OCI-LY7 (cell line): ENCODE data around the gene LSM5. TPM values are rescaled to one million over a fixed set of nuclear protein-coding genes. Genes with fewer than 3 reads are reported as not detected.

Experiments used
- BruUV-seq: library from RNA; stranded (reverse); fragments of 400-500 nt; replicated peaks from 2 replicates; lab custom pipeline; 2021; lab: Mats Ljungman, UMichigan
- CTCF ChIA-PET: fragments of 300-600 bp; sonication (Branson Sonifier 250); formaldehyde crosslinking; loops from one replicate; lab custom pipeline; 2022; ENCODE audit warnings: antibody characterized with exemption; ENCODE audit not compliant: unreplicated experiment; lab: Charles Lee
- POLR2A ChIA-PET: fragments of 300-600 bp; sonication (Branson Sonifier 250); formaldehyde crosslinking; loops from one replicate; lab custom pipeline; 2022; ENCODE audit warnings: antibody characterized with exemption; lab: Charles Lee
- DNase-seq: peaks from one replicate; pipeline ENCODE4 v3.0.0-alpha.2; 2015; ENCODE audit warnings: low spot score
- H2AFZ ChIP-seq: fragments of 200-600 bp; sonication (generic), shearing (Covaris generic); 2 replicates; pipeline ENCODE4 v1.6.1; 2014; ENCODE audit warnings: mild to moderate bottlenecking, antibody characterized with exemption, low read length, moderate library complexity
- H3K27ac ChIP-seq: fragments of 200-600 bp; sonication (generic); 2 replicates; pipeline ENCODE4 v1.5.1; 2014; ENCODE audit warnings: mixed run types, low read depth, mild to moderate bottlenecking, moderate library complexity, low read length, inconsistent platforms; ENCODE audit not compliant: poor library complexity, severe bottlenecking
- H3K36me3 ChIP-seq: fragments of 200-600 bp; sonication (generic); 2 replicates; pipeline ENCODE4 v1.6.1; 2014; ENCODE audit warnings: mild to moderate bottlenecking, antibody characterized with exemption, low read length, moderate library complexity, mixed read lengths; ENCODE audit not compliant: insufficient read depth
- H3K4me1 ChIP-seq: fragments of 200-600 bp; sonication (generic); 2 replicates; pipeline ENCODE4 v1.5.1; 2014; ENCODE audit warnings: mild to moderate bottlenecking, low read length; ENCODE audit not compliant: insufficient read depth, poor library complexity, severe bottlenecking
- H3K4me2 ChIP-seq: fragments of 200-600 bp; sonication (generic); 2 replicates; pipeline ENCODE4 v1.6.1; 2014; ENCODE audit warnings: mild to moderate bottlenecking, low read length
- H3K4me3 ChIP-seq: fragments of 200-600 bp; sonication (generic); 2 replicates; pipeline ENCODE4 v1.5.1; 2014; ENCODE audit warnings: mild to moderate bottlenecking, low read depth, low read length; ENCODE audit not compliant: poor library complexity, severe bottlenecking
- H3K79me2 ChIP-seq: fragments of 200-600 bp; sonication (generic); 2 replicates; pipeline ENCODE4 v1.6.1; 2016; ENCODE audit warnings: low read depth, mild to moderate bottlenecking, low read length, moderate library complexity, mixed read lengths; ENCODE audit not compliant: insufficient read depth
- H3K9me2 ChIP-seq: fragments of 200-600 bp; sonication (generic); 2 replicates; pipeline ENCODE4 v1.6.1; 2016; ENCODE audit warnings: mild to moderate bottlenecking, low read length, mixed read lengths; ENCODE audit not compliant: insufficient read depth
- H3K9me3 ChIP-seq: fragments of 200-600 bp; sonication (generic); 2 replicates; pipeline ENCODE4 v1.6.1; 2014; ENCODE audit warnings: mild to moderate bottlenecking, mixed run types, low read length, mixed read lengths
- H4K20me1 ChIP-seq: fragments of 200-600 bp; sonication (generic); 2 replicates; pipeline ENCODE4 v1.6.1; 2014; ENCODE audit warnings: mild to moderate bottlenecking, antibody characterized with exemption, low read length, moderate library complexity, mixed read lengths; ENCODE audit not compliant: insufficient read depth
- EZH2phosphoT487 ChIP-seq: fragments of 200-600 bp; sonication (generic); IDR thresholded peaks from 2 replicates; pipeline ENCODE4 v1.6.1; 2018; ENCODE audit warnings: low read depth, borderline replicate concordance, mild to moderate bottlenecking, mixed run types, antibody characterized with exemption, low read length, moderate library complexity, mixed read lengths
- intact Hi-C: fragments of 100-400 bp; cut with micrococcal nuclease; formaldehyde crosslinking; loops from one replicate; pipeline ENCODE4 v1.10.0; 2022; ENCODE audit not compliant: unreplicated experiment
- total RNA-seq, 2 experiments: library from RNA; depleted of rRNA in 1 of 2; stranded (reverse); fragments of >200 nt in 1 of 2; shearing (Covaris generic) in 1 of 2; gene quantifications; 2 replicates each; pipeline ENCODE4 v1.2.3, GENCODE V29; 2014 to 2022
- TF ChIP-seq, protein P1 (sequence below): fragments of 200-600 bp; sonication (generic); conservative IDR thresholded peaks from 2 replicates; pipeline ENCODE4 v1.5.1; 2014; ENCODE audit warnings: mild to moderate bottlenecking, antibody characterized with exemption, low read length, moderate library complexity, mixed read lengths

Gene LSM5
- total RNA-seq, 2 experiments from 2014 or later = 38.9 to 108 TPM

GRCh38 chr7:32459788-32460187 is 30.4 kb downstream of the LSM5 start:
- Histone ChIP-seq H2AFZ (no peak overlapping the region), H3K79me2 (no peaks in the 10 kb centered on the region), H3K9me3 (no peaks in the 10 kb centered on the region), H3K9me2 (no peaks in the 10 kb centered on the region), H4K20me1 (no peaks in the 10 kb centered on the region), H3K4me2 (no peak overlapping the region), H3K27ac (no peak overlapping the region), H3K36me3 (no peaks in the 10 kb centered on the region), H3K4me3 (no peak overlapping the region), H3K4me1 (no peaks in the 10 kb centered on the region)
- no peak for TF ChIP-seq EZH2phosphoT487
- TF ChIP-seq, protein P1, sequence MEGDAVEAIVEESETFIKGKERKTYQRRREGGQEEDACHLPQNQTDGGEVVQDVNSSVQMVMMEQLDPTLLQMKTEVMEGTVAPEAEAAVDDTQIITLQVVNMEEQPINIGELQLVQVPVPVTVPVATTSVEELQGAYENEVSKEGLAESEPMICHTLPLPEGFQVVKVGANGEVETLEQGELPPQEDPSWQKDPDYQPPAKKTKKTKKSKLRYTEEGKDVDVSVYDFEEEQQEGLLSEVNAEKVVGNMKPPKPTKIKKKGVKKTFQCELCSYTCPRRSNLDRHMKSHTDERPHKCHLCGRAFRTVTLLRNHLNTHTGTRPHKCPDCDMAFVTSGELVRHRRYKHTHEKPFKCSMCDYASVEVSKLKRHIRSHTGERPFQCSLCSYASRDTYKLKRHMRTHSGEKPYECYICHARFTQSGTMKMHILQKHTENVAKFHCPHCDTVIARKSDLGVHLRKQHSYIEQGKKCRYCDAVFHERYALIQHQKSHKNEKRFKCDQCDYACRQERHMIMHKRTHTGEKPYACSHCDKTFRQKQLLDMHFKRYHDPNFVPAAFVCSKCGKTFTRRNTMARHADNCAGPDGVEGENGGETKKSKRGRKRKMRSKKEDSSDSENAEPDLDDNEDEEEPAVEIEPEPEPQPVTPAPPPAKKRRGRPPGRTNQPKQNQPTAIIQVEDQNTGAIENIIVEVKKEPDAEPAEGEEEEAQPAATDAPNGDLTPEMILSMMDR = no peak
- CTCF ChIA-PET = no interaction called here
- BruUV-seq = no TSS peak
- intact Hi-C loops = no loop called here
- DNase-seq = no peak
- POLR2A ChIA-PET = no interaction called here

GRCh38 chr7:32458025-32458424 is 32.2 kb downstream of the LSM5 start:
- Histone ChIP-seq H3K36me3 (no peaks in the 10 kb centered on the region), H3K79me2 (no peaks in the 10 kb centered on the region), H3K27ac (no peak overlapping the region), H3K4me2 (no peak overlapping the region), H3K4me3 (no peak overlapping the region), H3K9me3 (no peaks in the 10 kb centered on the region), H3K4me1 (no peaks in the 10 kb centered on the region), H4K20me1 (no peaks in the 10 kb centered on the region), H3K9me2 (no peaks in the 10 kb centered on the region), H2AFZ (no peak overlapping the region)
- intact Hi-C loops = no loop called here
- BruUV-seq = no TSS peak
- ChIA-PET CTCF (no interaction called here), POLR2A (no interaction called here)
- no peak for TF ChIP-seq EZH2phosphoT487
- TF ChIP-seq, protein P1 = no peak
- DNase-seq = no peak

DNA sequence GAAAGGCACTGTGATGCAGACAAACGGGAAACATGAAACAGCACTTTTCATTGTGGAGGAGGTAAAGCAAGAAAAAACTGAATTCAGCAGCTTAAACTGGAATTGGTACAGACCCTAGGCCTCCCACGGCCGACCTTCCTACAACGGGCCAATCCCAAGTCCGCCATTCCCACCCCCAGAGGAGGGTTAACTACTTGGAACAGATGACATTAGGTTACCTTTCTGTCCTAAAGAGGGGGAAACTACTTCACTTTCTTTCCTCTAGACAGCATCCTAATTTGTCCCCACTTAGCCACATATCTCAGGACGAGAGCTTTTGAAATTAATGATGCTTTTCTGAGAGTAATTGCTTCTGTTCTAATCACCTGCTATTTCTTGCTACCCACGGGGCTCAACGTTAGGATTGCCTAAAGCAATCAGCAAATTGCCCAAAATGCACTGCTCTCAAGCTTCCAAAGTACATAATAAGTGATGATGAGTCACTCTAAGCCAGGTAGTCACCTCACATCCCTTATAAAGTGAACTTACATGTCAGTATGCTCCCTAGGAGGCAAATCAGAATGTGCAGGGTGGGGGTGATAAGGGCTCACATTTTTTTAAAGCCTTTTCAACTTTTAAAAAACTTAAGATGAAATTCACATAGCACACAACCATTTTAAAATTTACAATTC is 36.7 kb downstream of the LSM5 start:
- no peak for DNase-seq
- TF ChIP-seq EZH2phosphoT487 = no peak
- TF ChIP-seq, protein P1 = no peak
- intact Hi-C loops = no loop called here
- H3K4me1 ChIP-seq = no peaks in the 10 kb centered on the region
- no peaks in the 10 kb centered on the region for H3K36me3 ChIP-seq
- no TSS peak for BruUV-seq
- no peaks in the 10 kb centered on the region for H3K9me2 ChIP-seq
- ChIA-PET CTCF (no interaction called here), POLR2A (no interaction called here)
- no peaks in the 10 kb centered on the region for H4K20me1 ChIP-seq
- no peaks in the 10 kb centered on the region for H3K79me2 ChIP-seq
- no peak overlapping the region for H3K27ac ChIP-seq
- H3K4me2 ChIP-seq = no peak overlapping the region
- H3K4me3 ChIP-seq = no peak overlapping the region
- no peaks in the 10 kb centered on the region for H3K9me3 ChIP-seq
- no peak overlapping the region for H2AFZ ChIP-seq
